ENCODE data around the gene KDM1B.

DNA sequence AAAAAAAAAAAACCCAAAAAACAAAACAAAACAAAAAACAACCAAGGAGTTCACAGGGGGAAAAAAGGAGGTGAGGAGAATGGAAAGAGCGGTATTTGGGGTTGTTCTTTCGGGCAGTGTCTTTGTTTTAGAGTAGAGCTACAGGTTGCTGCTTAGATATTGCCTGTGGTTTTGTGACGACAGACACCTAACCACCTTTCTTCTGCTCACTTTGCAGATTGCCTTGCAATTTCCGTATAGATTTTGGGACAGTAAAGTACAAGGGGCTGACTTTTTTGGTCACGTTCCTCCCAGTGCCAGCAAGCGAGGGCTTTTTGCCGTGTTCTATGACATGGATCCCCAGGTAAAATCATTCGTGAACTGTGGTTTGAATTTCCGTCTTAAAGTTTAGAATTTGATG is 58.2 kb downstream of the KDM1B start:
- TF ChIP-seq, protein P1, sequence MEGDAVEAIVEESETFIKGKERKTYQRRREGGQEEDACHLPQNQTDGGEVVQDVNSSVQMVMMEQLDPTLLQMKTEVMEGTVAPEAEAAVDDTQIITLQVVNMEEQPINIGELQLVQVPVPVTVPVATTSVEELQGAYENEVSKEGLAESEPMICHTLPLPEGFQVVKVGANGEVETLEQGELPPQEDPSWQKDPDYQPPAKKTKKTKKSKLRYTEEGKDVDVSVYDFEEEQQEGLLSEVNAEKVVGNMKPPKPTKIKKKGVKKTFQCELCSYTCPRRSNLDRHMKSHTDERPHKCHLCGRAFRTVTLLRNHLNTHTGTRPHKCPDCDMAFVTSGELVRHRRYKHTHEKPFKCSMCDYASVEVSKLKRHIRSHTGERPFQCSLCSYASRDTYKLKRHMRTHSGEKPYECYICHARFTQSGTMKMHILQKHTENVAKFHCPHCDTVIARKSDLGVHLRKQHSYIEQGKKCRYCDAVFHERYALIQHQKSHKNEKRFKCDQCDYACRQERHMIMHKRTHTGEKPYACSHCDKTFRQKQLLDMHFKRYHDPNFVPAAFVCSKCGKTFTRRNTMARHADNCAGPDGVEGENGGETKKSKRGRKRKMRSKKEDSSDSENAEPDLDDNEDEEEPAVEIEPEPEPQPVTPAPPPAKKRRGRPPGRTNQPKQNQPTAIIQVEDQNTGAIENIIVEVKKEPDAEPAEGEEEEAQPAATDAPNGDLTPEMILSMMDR (IDR thresholded peaks at IDR 0.05), result no peak
- TF ChIP-seq POLR2A (IDR thresholded peaks at IDR 0.05), result no peak

Measured in prostate gland (tissue), 2 donors.